ENCODE data around the gene GPR135. TPM values are rescaled to one million over a fixed set of nuclear protein-coding genes. Genes with fewer than 3 reads are reported as not detected.

The GPR135 gene
- total RNA-seq, 2 experiments from 2014 or later: 1.5 to 1.7 TPM

DNA sequence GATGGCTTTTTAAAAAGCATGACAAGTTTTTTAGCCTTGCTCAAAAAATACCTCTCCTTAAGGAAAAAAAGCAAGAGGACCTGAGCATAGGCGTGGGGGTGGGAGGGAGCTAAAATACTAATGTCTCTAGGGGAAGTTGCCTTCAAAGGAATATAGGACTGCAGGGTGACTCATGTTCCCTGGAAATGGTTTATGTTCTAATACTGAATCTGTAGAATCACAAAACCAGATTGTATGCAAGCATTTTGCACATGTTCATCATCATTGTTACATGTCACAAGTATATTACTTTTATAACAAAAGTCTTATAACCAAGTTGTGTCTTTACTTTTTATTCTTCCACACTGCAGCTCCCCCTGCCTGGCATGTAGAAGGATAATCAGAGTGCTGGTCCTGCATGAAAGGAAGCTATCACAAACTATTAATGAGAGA lies 36.6 kb downstream of the GPR135 start:
- peak; percentile 70 for ATAC-seq
- peak; percentile 16 for DNase-seq
- no peaks in the 10 kb centered on the region for H3K36me3 Mint-ChIP-seq (ENCODE audit: low read depth)
- peaks cover 2% of the 10 kb centered on the region for H3K27me3 Mint-ChIP-seq
- POLR2A ChIA-PET: no interaction called here
- peaks cover 6% of the 10 kb centered on the region for H3K4me1 Mint-ChIP-seq (ENCODE audit: low read depth)
- CTCF ChIA-PET: interaction anchor here (1.2 to 2.1 kb wide), 2 partner anchors 15 to 302 kb away, joined by 4 to 7 read pairs; no protein-coding TSS in a partner anchor
- no peaks in the 10 kb centered on the region for H3K9me3 Mint-ChIP-seq
- intact Hi-C loops (cut with micrococcal nuclease): no loop called here
- no peak for TF ChIP-seq CTCF (IDR thresholded peaks at IDR 0.05)
- peak overlapping the region; percentile 10 for H3K27ac Mint-ChIP-seq
- H3K4me3 Mint-ChIP-seq: no peak overlapping the region

GRCh38 chr14:59427653-59428580 lies 37.3 kb downstream of the GPR135 start:
- H3K27ac Mint-ChIP-seq: peak overlapping the region; percentile 10
- ChIA-PET CTCF (interaction anchor here (1.2 to 2.1 kb wide), 2 partner anchors 16 to 301 kb away, joined by 4 to 7 read pairs; no protein-coding TSS in a partner anchor), POLR2A (no interaction called here)
- intact Hi-C loops (cut with micrococcal nuclease): no loop called here
- ATAC-seq (peak; percentile 74), DNase-seq (peak; percentile 11)
- TF ChIP-seq CTCF (IDR thresholded peaks at IDR 0.05): no peak
- peaks cover 2% of the 10 kb centered on the region for H3K27me3 Mint-ChIP-seq
- no peaks in the 10 kb centered on the region for H3K36me3 Mint-ChIP-seq (ENCODE audit: low read depth)
- H3K4me3 Mint-ChIP-seq: no peak overlapping the region
- peaks cover 6% of the 10 kb centered on the region for H3K4me1 Mint-ChIP-seq (ENCODE audit: low read depth)
- H3K9me3 Mint-ChIP-seq: no peaks in the 10 kb centered on the region

DNA sequence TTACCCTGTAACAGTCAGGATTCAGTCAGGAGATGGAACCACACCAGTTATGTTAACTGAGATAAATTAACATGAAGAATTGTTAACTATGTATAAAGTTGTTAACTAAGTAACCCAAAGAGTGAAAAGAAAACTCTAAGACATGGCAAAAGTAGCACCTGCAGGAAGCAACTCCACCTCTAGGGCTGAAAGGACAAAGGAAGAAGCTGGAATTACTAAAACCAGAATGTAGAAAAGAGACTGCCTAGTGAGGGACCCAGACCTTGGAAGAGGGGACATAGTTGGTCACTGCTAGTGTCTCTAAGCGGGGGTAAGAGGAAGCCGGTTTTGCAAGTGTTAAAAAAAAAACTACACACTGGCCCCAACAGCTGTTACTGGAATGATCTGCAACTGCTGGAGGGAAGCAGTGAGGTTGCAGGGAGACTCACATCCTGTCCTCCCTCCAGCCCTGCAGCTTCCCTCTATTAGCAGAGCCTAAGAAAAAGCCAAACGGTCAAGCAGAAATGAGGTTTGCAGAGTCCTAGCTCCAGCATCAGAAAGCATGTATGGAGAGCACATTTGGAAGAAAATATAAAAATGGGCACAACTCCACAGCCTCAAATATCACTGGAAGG lies 39.8 kb downstream of the GPR135 start:
- Mint-ChIP-seq H3K4me3 (no peak overlapping the region), H3K9me3 (no peaks in the 10 kb centered on the region), H3K27ac (no peak overlapping the region), H3K27me3 (peaks cover 2% of the 10 kb centered on the region), H3K4me1 (ENCODE audit: low read depth) (peaks cover 6% of the 10 kb centered on the region), H3K36me3 (ENCODE audit: low read depth) (no peaks in the 10 kb centered on the region)
- TF ChIP-seq CTCF (IDR thresholded peaks at IDR 0.05): no peak
- DNase-seq (no peak), ATAC-seq (no peak)
- CTCF ChIA-PET: no interaction called here
- intact Hi-C loops (cut with micrococcal nuclease): no loop called here
- POLR2A ChIA-PET: no interaction called here

DNA sequence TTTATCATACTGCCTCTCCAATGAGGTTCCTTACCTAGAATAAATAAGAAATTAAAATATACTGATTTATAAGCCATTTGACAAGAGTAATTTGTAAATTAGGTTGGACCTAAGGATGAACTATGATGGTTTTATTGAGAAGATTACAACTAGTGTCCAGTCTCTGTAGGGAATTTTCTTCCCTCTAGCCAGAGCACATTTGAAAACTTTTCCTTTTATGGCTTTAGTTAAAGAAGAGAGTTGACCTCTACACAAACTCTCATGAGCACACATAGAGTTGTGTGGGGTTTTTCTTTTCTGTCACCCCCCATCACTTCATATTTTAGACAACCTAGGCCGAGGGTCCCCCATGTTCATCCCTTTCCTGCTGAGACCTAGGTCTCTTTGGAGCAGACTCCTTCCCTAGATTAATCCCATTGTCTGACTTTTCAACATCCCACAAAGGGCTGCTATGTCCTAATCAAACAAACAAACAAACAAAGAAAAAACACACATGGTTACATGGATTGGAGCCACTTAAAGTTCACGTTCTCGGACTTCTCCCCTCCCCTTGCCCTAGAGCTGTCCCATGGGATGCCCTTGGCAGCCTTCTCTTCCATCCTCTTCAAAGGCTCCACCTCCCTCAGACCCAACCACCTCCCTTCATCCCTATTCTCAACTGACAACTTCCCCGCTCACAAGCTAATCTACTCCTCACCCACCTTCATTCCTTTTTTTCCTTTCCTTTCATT lies 40.7 kb downstream of the GPR135 start:
- Mint-ChIP-seq H3K27ac (no peak overlapping the region), H3K4me3 (no peak overlapping the region), H3K4me1 (ENCODE audit: low read depth) (peaks cover 6% of the 10 kb centered on the region), H3K9me3 (no peaks in the 10 kb centered on the region), H3K36me3 (ENCODE audit: low read depth) (no peaks in the 10 kb centered on the region), H3K27me3 (peaks cover 2% of the 10 kb centered on the region)
- DNase-seq (no peak), ATAC-seq (no peak)
- TF ChIP-seq CTCF (IDR thresholded peaks at IDR 0.05): no peak
- intact Hi-C loops (cut with micrococcal nuclease): no loop called here
- ChIA-PET CTCF (no interaction called here), POLR2A (no interaction called here)

All from activated CD8-positive, alpha-beta T cell treated with anti-CD3 and anti-CD28 coated beads for 36 hours (primary cell).